Suprapubic skin (tissue), 4 donors: ENCODE results near the gene ADAMTS3.

Experiments used
- CTCF ChIP-seq, 2 donors: fragments of 200-600 bp in 1 of 2; fragments of 450-650 bp in 1 of 2; sonication (generic) in 1 of 2; IDR thresholded peaks; one replicate each; pipeline ENCODE4 v1.5.1; 2016 to 2019; ENCODE audit warnings: antibody characterized with exemption in 2 of 2, mild to moderate bottlenecking in 1 of 2, moderate library complexity in 1 of 2
- EP300 ChIP-seq: sonication (generic); formaldehyde crosslinking; IDR thresholded peaks from one replicate; pipeline ENCODE4 v1.6.1; 2017; ENCODE audit warnings: antibody characterized with exemption
- POLR2A ChIP-seq, 2 donors: fragments of 450-650 bp; IDR thresholded peaks; one replicate each; pipeline ENCODE4 v1.6.1; 2017; ENCODE audit warnings: antibody characterized with exemption in 2 of 2, mild to moderate bottlenecking in 2 of 2, moderate library complexity in 2 of 2
- POLR2AphosphoS5 ChIP-seq, 3 donors: sonication (generic); formaldehyde crosslinking; IDR thresholded peaks; one replicate each; pipeline ENCODE4 v1.6.1; 2017; ENCODE audit warnings: antibody characterized with exemption in 3 of 3

GRCh38 chr4:72313121-72313520, 255.9 kb downstream of the ADAMTS3 start:
- no peak for TF ChIP-seq POLR2AphosphoS5 (IDR thresholded peaks at IDR 0.05)
- TF ChIP-seq CTCF (IDR thresholded peaks at IDR 0.05): no peak
- no peak for TF ChIP-seq POLR2A (IDR thresholded peaks at IDR 0.05)
- no peak for TF ChIP-seq EP300
